HEK293 (cell line): ENCODE results near the gene PGGHG.

Experiments used
- CTCF ChIA-PET: fragments of 350-600 bp; formaldehyde crosslinking; extraction: SDS; loops from one replicate; lab custom pipeline; 2021; ENCODE audit warnings: antibody characterized with exemption; lab: Yijun Ruan, JAX
- POLR2A ChIA-PET: fragments of 300-600 bp; formaldehyde crosslinking; extraction: SDS; loops from one replicate; lab custom pipeline; 2020; ENCODE audit warnings: antibody characterized with exemption, inconsistent platforms; lab: Yijun Ruan, JAX
- H3K27ac ChIP-seq: fragments of 200-500 bp; sonication (Bioruptor generic); 2 replicates; pipeline ENCODE4 v1.5.1; 2014; ENCODE audit warnings: low read depth, low read length, control low read depth, inconsistent platforms; ENCODE audit errors: extremely low read depth
- H3K36me3 ChIP-seq, 2 experiments: fragments of 200-500 bp in 1 of 2; sonication (Bioruptor generic) in 1 of 2; 1 replicate in 1 of 2; 2 replicates in 1 of 2; pipeline ENCODE4 v1.5.1; 2014 to 2017; ENCODE audit warnings: inconsistent platforms in 2 of 2, low read length in 2 of 2; ENCODE audit not compliant: control insufficient read depth in 2 of 2, insufficient read depth in 1 of 2
- H3K4me1 ChIP-seq: fragments of 200-500 bp; sonication (Bioruptor generic); 2 replicates; pipeline ENCODE4 v1.5.1; 2014; ENCODE audit warnings: mild to moderate bottlenecking, low read length, inconsistent platforms; ENCODE audit not compliant: control insufficient read depth, insufficient read depth
- H3K4me3 ChIP-seq: 2 replicates; pipeline ENCODE4 v1.5.1; 2011; ENCODE audit warnings: low read depth, mild to moderate bottlenecking, control low read depth, low read length, moderate library complexity
- H3K9me3 ChIP-seq: fragments of 200-500 bp; sonication (Bioruptor generic); 2 replicates; pipeline ENCODE4 v1.5.1; 2014; ENCODE audit warnings: low read depth, low read length, inconsistent platforms; ENCODE audit not compliant: control insufficient read depth, insufficient read depth
- BCL11A ChIP-seq: fragments of 450-650 bp; formaldehyde crosslinking; IDR thresholded peaks from 2 replicates; pipeline ENCODE4 v1.5.1; 2016; ENCODE audit warnings: low read depth, missing biosample characterization, missing genetic modification characterization
- GLIS1 ChIP-seq: fragments of 450-650 bp; formaldehyde crosslinking; IDR thresholded peaks from 2 replicates; pipeline ENCODE4 v1.5.1; 2016; ENCODE audit warnings: missing biosample characterization, missing genetic modification characterization
- KLF8 ChIP-seq: fragments of 450-650 bp; formaldehyde crosslinking; IDR thresholded peaks from 2 replicates; pipeline ENCODE4 v1.5.1; 2016; ENCODE audit warnings: missing biosample characterization, missing genetic modification characterization
- KLF9 ChIP-seq: fragments of 450-650 bp; formaldehyde crosslinking; IDR thresholded peaks from 2 replicates; pipeline ENCODE4 v1.5.1; 2016; ENCODE audit warnings: missing biosample characterization, missing genetic modification characterization, low read depth
- RBAK ChIP-seq: fragments of 450-650 bp; formaldehyde crosslinking; IDR thresholded peaks from 2 replicates; pipeline ENCODE4 v1.5.1; 2016; ENCODE audit warnings: missing biosample characterization, missing genetic modification characterization
- TCF7L2 ChIP-seq: IDR thresholded peaks from 2 replicates; pipeline ENCODE4 v1.6.1; 2011; ENCODE audit warnings: low read depth, mild to moderate bottlenecking, inconsistent platforms, low read length, moderate library complexity, borderline replicate concordance
- ZBTB10 ChIP-seq: fragments of 450-650 bp; formaldehyde crosslinking; IDR thresholded peaks from 2 replicates; pipeline ENCODE4 v1.5.1; 2016; ENCODE audit warnings: missing biosample characterization, missing genetic modification characterization
- ZFP37 ChIP-seq: fragments of 450-650 bp; formaldehyde crosslinking; IDR thresholded peaks from 2 replicates; pipeline ENCODE4 v1.5.1; 2016; ENCODE audit warnings: missing biosample characterization, missing genetic modification characterization
- ZFP69B ChIP-seq: fragments of 450-650 bp; formaldehyde crosslinking; IDR thresholded peaks from 2 replicates; pipeline ENCODE4 v1.5.1; 2016; ENCODE audit warnings: missing biosample characterization, missing genetic modification characterization
- ZNF157 ChIP-seq: fragments of 450-650 bp; formaldehyde crosslinking; IDR thresholded peaks from 2 replicates; pipeline ENCODE4 v1.5.1; 2016; ENCODE audit warnings: missing biosample characterization, missing genetic modification characterization
- ZNF18 ChIP-seq: fragments of 450-650 bp; formaldehyde crosslinking; IDR thresholded peaks from 2 replicates; pipeline ENCODE4 v1.5.1; 2016; ENCODE audit warnings: missing biosample characterization, missing genetic modification characterization
- ZNF19 ChIP-seq: fragments of 450-650 bp; formaldehyde crosslinking; IDR thresholded peaks from 2 replicates; pipeline ENCODE4; 2016; ENCODE audit warnings: missing biosample characterization, missing genetic modification characterization, low read depth
- ZNF2 ChIP-seq: fragments of 450-650 bp; formaldehyde crosslinking; IDR thresholded peaks from 2 replicates; pipeline ENCODE4 v1.5.1; 2016; ENCODE audit warnings: missing biosample characterization, missing genetic modification characterization
- ZNF24 ChIP-seq: fragments of 450-650 bp; formaldehyde crosslinking; IDR thresholded peaks from 2 replicates; pipeline ENCODE4 v1.5.1; 2016; ENCODE audit warnings: missing biosample characterization, missing genetic modification characterization
- ZNF248 ChIP-seq: fragments of 450-650 bp; formaldehyde crosslinking; IDR thresholded peaks from 2 replicates; pipeline ENCODE4 v1.5.1; 2017; ENCODE audit warnings: missing biosample characterization, missing genetic modification characterization
- ZNF266 ChIP-seq: fragments of 450-650 bp; formaldehyde crosslinking; IDR thresholded peaks from 2 replicates; pipeline ENCODE4 v1.5.1; 2016; ENCODE audit warnings: missing biosample characterization, missing genetic modification characterization, low read depth
- ZNF311 ChIP-seq: fragments of 450-650 bp; formaldehyde crosslinking; IDR thresholded peaks from 2 replicates; pipeline ENCODE4 v1.5.1; 2017; ENCODE audit warnings: missing biosample characterization, missing genetic modification characterization, borderline replicate concordance
- ZNF335 ChIP-seq: fragments of 450-650 bp; formaldehyde crosslinking; conservative IDR thresholded peaks from 2 replicates; pipeline ENCODE4 v1.5.1; 2016; ENCODE audit warnings: missing biosample characterization, missing genetic modification characterization
- ZNF341 ChIP-seq: fragments of 450-650 bp; formaldehyde crosslinking; IDR thresholded peaks from 2 replicates; pipeline ENCODE4; 2016; ENCODE audit warnings: low read depth, missing biosample characterization, missing genetic modification characterization
- ZNF585B ChIP-seq: fragments of 450-650 bp; formaldehyde crosslinking; IDR thresholded peaks from 2 replicates; pipeline ENCODE4 v1.5.1; 2016; ENCODE audit warnings: missing biosample characterization, missing genetic modification characterization
- ZNF654 ChIP-seq: fragments of 450-650 bp; formaldehyde crosslinking; IDR thresholded peaks from 2 replicates; pipeline ENCODE4 v1.5.1; 2016; ENCODE audit warnings: low read depth, missing biosample characterization, missing genetic modification characterization
- ZNF670 ChIP-seq: fragments of 450-650 bp; formaldehyde crosslinking; IDR thresholded peaks from 2 replicates; pipeline ENCODE4 v1.5.1; 2016; ENCODE audit warnings: missing biosample characterization, missing genetic modification characterization, low read depth
- ZNF776 ChIP-seq: fragments of 450-650 bp; formaldehyde crosslinking; IDR thresholded peaks from 2 replicates; pipeline ENCODE4 v1.5.0; 2017; ENCODE audit warnings: missing biosample characterization, missing genetic modification characterization, borderline replicate concordance
- ZNF837 ChIP-seq: fragments of 450-650 bp; formaldehyde crosslinking; IDR thresholded peaks from 2 replicates; pipeline ENCODE4 v1.5.1; 2016; ENCODE audit warnings: missing biosample characterization, missing genetic modification characterization
- TF ChIP-seq, protein P1 (sequence below): fragments of 450-650 bp; formaldehyde crosslinking; IDR thresholded peaks from 2 replicates; pipeline ENCODE4 v1.5.1; 2016; ENCODE audit warnings: missing biosample characterization, missing genetic modification characterization

Gene PGGHG

GRCh38 chr11:270451-271318 is 18.2 kb upstream of the PGGHG start:
- ChIA-PET CTCF (interaction anchor here (0.6 to 1.1 kb wide), 5 partner anchors 10 to 181 kb away, joined by 3 to 4 read pairs (median 3); no protein-coding TSS in a partner anchor), POLR2A (no interaction called here)
- Histone ChIP-seq H3K9me3 (no peaks in the 10 kb centered on the region), H3K36me3 (no peaks in the 10 kb centered on the region), H3K4me3 (no peak overlapping the region), H3K4me1 (no peaks in the 10 kb centered on the region)
- no peak for TF ChIP-seq ZNF19 (tag by site-specific recombination)
- TF ChIP-seq TCF7L2 = no peak
- TF ChIP-seq ZNF24 (tag by site-specific recombination) = no peak
- no peak for TF ChIP-seq ZNF311 (tag by site-specific recombination)
- TF ChIP-seq ZNF654 (tag by site-specific recombination) = no peak
- TF ChIP-seq ZNF335 (tag by site-specific recombination) = no peak
- no peak for TF ChIP-seq ZBTB10 (tag by site-specific recombination)
- TF ChIP-seq, protein P1, sequence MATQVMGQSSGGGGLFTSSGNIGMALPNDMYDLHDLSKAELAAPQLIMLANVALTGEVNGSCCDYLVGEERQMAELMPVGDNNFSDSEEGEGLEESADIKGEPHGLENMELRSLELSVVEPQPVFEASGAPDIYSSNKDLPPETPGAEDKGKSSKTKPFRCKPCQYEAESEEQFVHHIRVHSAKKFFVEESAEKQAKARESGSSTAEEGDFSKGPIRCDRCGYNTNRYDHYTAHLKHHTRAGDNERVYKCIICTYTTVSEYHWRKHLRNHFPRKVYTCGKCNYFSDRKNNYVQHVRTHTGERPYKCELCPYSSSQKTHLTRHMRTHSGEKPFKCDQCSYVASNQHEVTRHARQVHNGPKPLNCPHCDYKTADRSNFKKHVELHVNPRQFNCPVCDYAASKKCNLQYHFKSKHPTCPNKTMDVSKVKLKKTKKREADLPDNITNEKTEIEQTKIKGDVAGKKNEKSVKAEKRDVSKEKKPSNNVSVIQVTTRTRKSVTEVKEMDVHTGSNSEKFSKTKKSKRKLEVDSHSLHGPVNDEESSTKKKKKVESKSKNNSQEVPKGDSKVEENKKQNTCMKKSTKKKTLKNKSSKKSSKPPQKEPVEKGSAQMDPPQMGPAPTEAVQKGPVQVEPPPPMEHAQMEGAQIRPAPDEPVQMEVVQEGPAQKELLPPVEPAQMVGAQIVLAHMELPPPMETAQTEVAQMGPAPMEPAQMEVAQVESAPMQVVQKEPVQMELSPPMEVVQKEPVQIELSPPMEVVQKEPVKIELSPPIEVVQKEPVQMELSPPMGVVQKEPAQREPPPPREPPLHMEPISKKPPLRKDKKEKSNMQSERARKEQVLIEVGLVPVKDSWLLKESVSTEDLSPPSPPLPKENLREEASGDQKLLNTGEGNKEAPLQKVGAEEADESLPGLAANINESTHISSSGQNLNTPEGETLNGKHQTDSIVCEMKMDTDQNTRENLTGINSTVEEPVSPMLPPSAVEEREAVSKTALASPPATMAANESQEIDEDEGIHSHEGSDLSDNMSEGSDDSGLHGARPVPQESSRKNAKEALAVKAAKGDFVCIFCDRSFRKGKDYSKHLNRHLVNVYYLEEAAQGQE (tag by site-specific recombination) = no peak
- TF ChIP-seq ZFP37 (tag by site-specific recombination) = no peak
- TF ChIP-seq ZNF670 = no peak
- TF ChIP-seq ZNF585B (tag by site-specific recombination) = no peak
- TF ChIP-seq ZNF248 (tag by site-specific recombination) = no peak
- TF ChIP-seq ZNF2 = no peak
- TF ChIP-seq KLF9 (tag by site-specific recombination) = no peak
- TF ChIP-seq GLIS1 (tag by site-specific recombination) = no peak
- TF ChIP-seq ZNF837 (tag by site-specific recombination) = no peak
- no peak for TF ChIP-seq ZNF776
- TF ChIP-seq ZNF266 (tag by site-specific recombination) = no peak
- TF ChIP-seq, all 188 proteins: peak for 0
- no peak overlapping the region for H3K27ac ChIP-seq

- POLR2A ChIA-PET = no interaction called here
- no peaks in the 10 kb centered on the region for H3K4me1 ChIP-seq
- H3K9me3 ChIP-seq = no peaks in the 10 kb centered on the region
- no peaks in the 10 kb centered on the region for H3K36me3 ChIP-seq
- H3K27ac ChIP-seq = no peak overlapping the region
- CTCF ChIA-PET = interaction anchor here (0.6 to 1.1 kb wide), 4 partner anchors 9 to 46 kb away, joined by 3 to 4 read pairs (median 3); no protein-coding TSS in a partner anchor
- H3K4me3 ChIP-seq = no peak overlapping the region
- TF ChIP-seq ZFP69B (tag by site-specific recombination) (no peak), KLF8 (no peak), ZNF157 (tag by site-specific recombination) (no peak), ZNF18 (tag by site-specific recombination) (no peak), BCL11A (tag by site-specific recombination) (no peak), ZNF341 (no peak), RBAK (tag by site-specific recombination) (no peak)
Measured at GRCh38 chr11:271319-271715, 17.6 kb upstream of the PGGHG start.
